ENCODE data around the gene RHOA.

DNA sequence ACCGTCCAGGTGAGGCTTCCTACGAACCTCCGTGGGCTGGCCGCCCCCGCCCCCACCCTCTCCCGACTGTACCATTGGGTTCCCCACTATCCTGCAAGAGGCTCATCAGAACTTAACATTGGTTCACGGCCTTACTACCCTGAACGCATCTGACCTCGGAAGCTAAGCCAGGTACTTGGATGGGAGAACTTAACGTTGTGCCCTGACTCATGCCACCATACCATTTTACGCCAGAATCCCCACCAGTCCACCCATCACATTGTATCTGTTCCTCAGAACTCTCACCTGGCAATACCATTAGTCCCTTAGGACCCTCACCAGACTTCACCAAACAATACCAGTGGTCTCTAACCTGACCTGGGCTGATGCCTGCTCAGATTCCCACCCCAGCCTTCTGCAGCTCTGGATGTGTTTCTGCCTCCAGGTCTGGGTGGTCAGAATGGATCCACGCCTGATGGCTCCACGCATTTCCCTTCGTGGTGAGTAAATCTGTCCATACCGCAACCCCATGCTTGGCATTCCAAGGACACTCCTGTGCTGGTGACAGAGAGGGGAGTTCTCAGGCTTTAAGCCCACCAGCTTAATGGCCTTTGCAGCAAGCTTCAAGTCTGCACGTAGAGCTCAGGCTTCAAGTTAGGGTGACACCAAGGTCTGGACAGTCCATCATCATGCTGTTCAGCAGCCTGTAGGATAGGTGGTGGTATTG, 1.0 kb upstream of the RHOA start:
- TF ChIP-seq, protein P1, sequence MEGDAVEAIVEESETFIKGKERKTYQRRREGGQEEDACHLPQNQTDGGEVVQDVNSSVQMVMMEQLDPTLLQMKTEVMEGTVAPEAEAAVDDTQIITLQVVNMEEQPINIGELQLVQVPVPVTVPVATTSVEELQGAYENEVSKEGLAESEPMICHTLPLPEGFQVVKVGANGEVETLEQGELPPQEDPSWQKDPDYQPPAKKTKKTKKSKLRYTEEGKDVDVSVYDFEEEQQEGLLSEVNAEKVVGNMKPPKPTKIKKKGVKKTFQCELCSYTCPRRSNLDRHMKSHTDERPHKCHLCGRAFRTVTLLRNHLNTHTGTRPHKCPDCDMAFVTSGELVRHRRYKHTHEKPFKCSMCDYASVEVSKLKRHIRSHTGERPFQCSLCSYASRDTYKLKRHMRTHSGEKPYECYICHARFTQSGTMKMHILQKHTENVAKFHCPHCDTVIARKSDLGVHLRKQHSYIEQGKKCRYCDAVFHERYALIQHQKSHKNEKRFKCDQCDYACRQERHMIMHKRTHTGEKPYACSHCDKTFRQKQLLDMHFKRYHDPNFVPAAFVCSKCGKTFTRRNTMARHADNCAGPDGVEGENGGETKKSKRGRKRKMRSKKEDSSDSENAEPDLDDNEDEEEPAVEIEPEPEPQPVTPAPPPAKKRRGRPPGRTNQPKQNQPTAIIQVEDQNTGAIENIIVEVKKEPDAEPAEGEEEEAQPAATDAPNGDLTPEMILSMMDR (IDR thresholded peaks at IDR 0.05; ENCODE audit: low read length), result no peak
- no peak for TF ChIP-seq EZH2 (IDR thresholded peaks at IDR 0.05; ENCODE audit: borderline replicate concordance, low read length)
